Astrocyte (in vitro differentiated cells and primary cell): ENCODE results near the gene RPL26. TPM values are rescaled to one million over a fixed set of nuclear protein-coding genes. Genes with fewer than 3 reads are reported as not detected.

Experiments used
- DNase-seq: peaks from one replicate; pipeline ENCODE4 v3.0.0-alpha.2; 2010; ENCODE audit warnings: low read depth
- FAIRE-seq: peaks from 2 replicates; lab custom pipeline; 2011; peaks lifted over from hg19 to GRCh38; lab: Jason Lieb, UNC
- H2AFZ ChIP-seq: 2 replicates; pipeline ENCODE4 v1.6.0; 2012; ENCODE audit warnings: low read depth, low read length, inconsistent platforms
- H3K27ac ChIP-seq: 2 replicates; pipeline ENCODE4 v1.5.1; 2011; ENCODE audit warnings: low read depth, low read length, inconsistent platforms
- H3K27me3 ChIP-seq: 2 replicates; pipeline ENCODE4 v1.6.0; 2011; ENCODE audit warnings: low read length, inconsistent platforms; ENCODE audit not compliant: insufficient read depth
- H3K36me3 ChIP-seq: 2 replicates; pipeline ENCODE4 v1.5.1; 2011; ENCODE audit warnings: low read length, inconsistent platforms; ENCODE audit not compliant: insufficient read depth
- H3K4me1 ChIP-seq: 2 replicates; pipeline ENCODE4 v1.5.1; 2011; ENCODE audit warnings: low read length, inconsistent platforms; ENCODE audit not compliant: insufficient read depth
- H3K4me2 ChIP-seq: 2 replicates; pipeline ENCODE4 v1.6.0; 2012; ENCODE audit warnings: low read length, inconsistent platforms
- H3K4me3 ChIP-seq: 2 replicates; pipeline ENCODE4 v1.5.1; 2011; ENCODE audit warnings: low read depth, mild to moderate bottlenecking, low read length, inconsistent platforms; ENCODE audit not compliant: insufficient read depth
- H3K79me2 ChIP-seq: 2 replicates; pipeline ENCODE4 v1.6.0; 2012; ENCODE audit warnings: mild to moderate bottlenecking, low read length, inconsistent platforms; ENCODE audit not compliant: insufficient read depth
- H3K9ac ChIP-seq: 2 replicates; pipeline ENCODE4 v1.6.0; 2012; ENCODE audit warnings: mild to moderate bottlenecking, low read length, inconsistent platforms
- H3K9me3 ChIP-seq: 2 replicates; pipeline ENCODE4 v1.5.1; 2012; ENCODE audit warnings: low read depth, mild to moderate bottlenecking, low read length, inconsistent platforms; ENCODE audit not compliant: insufficient read depth
- H4K20me1 ChIP-seq: 2 replicates; pipeline ENCODE4 v1.6.0; 2012; ENCODE audit warnings: low read length, inconsistent platforms; ENCODE audit not compliant: insufficient read depth
- H3K27ac Mint-ChIP-seq: one replicate; pipeline ENCODE4 v1.8.0; 2021; ENCODE audit warnings: mild to moderate bottlenecking, mixed read lengths; ENCODE audit not compliant: unreplicated experiment
- H3K27me3 Mint-ChIP-seq: one replicate; pipeline ENCODE4 v1.8.0; 2021; ENCODE audit warnings: low read depth, mixed read lengths; ENCODE audit not compliant: unreplicated experiment
- H3K36me3 Mint-ChIP-seq: one replicate; pipeline ENCODE4 v1.8.0; 2021; ENCODE audit warnings: low read depth, mixed read lengths; ENCODE audit not compliant: unreplicated experiment
- H3K4me1 Mint-ChIP-seq: one replicate; pipeline ENCODE4 v1.8.0; 2021; ENCODE audit warnings: low read depth, mixed read lengths; ENCODE audit not compliant: unreplicated experiment
- H3K4me3 Mint-ChIP-seq: one replicate; pipeline ENCODE4 v1.8.0; 2021; ENCODE audit warnings: mild to moderate bottlenecking, moderate library complexity, mixed read lengths; ENCODE audit not compliant: unreplicated experiment
- H3K9me3 Mint-ChIP-seq: one replicate; pipeline ENCODE4 v1.8.0; 2021; ENCODE audit warnings: mild to moderate bottlenecking, mixed read lengths; ENCODE audit not compliant: unreplicated experiment
- EZH2 ChIP-seq: IDR thresholded peaks from 2 replicates; pipeline ENCODE4 v1.6.1; 2012; ENCODE audit warnings: mild to moderate bottlenecking, low read length, inconsistent platforms; ENCODE audit not compliant: insufficient read depth
- total RNA-seq: library from RNA; stranded (reverse); gene quantifications from 2 replicates; pipeline ENCODE4 v1.2.1, GENCODE V29; 2021
- TF ChIP-seq, protein P1 (sequence below): IDR thresholded peaks from 2 replicates; pipeline ENCODE4 v1.5.1; 2011; ENCODE audit warnings: low read depth, mild to moderate bottlenecking, inconsistent platforms, low read length, moderate library complexity; ENCODE audit not compliant: insufficient read depth

RPL26 gene
- total RNA-seq, 1 donor from 2014 or later = 1,342 TPM

DNA sequence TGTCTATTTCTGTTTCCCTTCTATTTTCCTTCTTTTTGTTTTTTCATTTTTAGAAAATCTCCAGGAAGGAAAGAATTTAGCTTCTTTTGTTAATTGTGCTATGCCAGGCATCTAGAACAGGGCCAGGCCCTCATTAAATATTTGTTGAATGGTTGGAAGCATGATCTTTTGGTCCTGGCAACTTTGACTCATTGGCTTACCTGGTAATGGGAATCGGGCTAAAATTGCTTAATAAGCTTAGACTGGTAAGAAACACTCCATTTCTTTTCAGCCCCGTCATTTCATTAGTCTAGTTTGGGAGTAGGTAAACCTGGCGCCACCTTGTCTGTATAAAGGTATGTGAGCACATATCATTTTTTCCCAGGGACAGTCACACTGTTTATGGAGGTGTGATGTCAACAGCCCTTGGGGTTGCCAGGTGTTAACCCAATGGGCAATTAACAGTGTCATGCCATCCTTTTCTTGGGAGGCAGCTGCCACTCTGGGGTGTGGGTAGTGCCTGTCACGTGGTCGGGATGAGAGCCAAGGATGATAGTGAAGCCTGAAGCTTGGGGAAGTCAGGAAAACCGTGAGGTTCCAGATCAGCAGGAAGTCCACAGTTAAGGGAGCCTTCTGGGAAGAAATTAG lies 43.2 kb upstream of the RPL26 start:
- no peaks in the 10 kb centered on the region for H3K36me3 Mint-ChIP-seq
- Histone ChIP-seq H3K9ac (no peak overlapping the region), H2AFZ (no peak overlapping the region), H4K20me1 (no peaks in the 10 kb centered on the region), H3K9me3 (no peaks in the 10 kb centered on the region), H3K27me3 (peaks cover 2% of the 10 kb centered on the region), H3K4me1 (peaks cover 3% of the 10 kb centered on the region), H3K79me2 (no peaks in the 10 kb centered on the region), H3K27ac (no peak overlapping the region), H3K4me2 (no peak overlapping the region), H3K36me3 (no peaks in the 10 kb centered on the region), H3K4me3 (no peak overlapping the region)
- FAIRE-seq (no peak), DNase-seq (no peak)
- H3K4me3 Mint-ChIP-seq = no peak overlapping the region
- H3K27ac Mint-ChIP-seq = no peak overlapping the region
- H3K4me1 Mint-ChIP-seq = no peaks in the 10 kb centered on the region
- peaks cover 9% of the 10 kb centered on the region for H3K27me3 Mint-ChIP-seq
- no peaks in the 10 kb centered on the region for H3K9me3 Mint-ChIP-seq
- TF ChIP-seq, protein P1, sequence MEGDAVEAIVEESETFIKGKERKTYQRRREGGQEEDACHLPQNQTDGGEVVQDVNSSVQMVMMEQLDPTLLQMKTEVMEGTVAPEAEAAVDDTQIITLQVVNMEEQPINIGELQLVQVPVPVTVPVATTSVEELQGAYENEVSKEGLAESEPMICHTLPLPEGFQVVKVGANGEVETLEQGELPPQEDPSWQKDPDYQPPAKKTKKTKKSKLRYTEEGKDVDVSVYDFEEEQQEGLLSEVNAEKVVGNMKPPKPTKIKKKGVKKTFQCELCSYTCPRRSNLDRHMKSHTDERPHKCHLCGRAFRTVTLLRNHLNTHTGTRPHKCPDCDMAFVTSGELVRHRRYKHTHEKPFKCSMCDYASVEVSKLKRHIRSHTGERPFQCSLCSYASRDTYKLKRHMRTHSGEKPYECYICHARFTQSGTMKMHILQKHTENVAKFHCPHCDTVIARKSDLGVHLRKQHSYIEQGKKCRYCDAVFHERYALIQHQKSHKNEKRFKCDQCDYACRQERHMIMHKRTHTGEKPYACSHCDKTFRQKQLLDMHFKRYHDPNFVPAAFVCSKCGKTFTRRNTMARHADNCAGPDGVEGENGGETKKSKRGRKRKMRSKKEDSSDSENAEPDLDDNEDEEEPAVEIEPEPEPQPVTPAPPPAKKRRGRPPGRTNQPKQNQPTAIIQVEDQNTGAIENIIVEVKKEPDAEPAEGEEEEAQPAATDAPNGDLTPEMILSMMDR = no peak
- no peak for TF ChIP-seq EZH2

DNA sequence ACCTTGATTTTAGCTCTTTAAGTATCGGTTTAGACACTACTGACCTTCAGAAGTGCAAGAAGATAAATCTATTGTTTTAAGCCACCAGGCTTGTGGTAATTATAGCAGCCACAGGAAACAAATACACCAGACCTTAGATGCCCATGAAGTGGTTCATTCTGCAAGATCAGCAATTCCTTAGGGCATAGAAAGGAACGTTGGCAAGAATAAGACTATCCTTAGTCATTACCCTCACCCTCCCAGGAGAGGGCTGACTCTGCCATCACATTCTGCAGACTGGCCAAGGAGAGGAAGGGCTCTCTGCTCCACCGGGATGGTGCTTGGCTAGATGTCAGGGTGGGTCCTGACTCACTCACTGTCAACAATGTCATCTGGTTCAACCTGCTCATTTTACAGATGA lies 38.6 kb upstream of the RPL26 start:
- H3K27ac Mint-ChIP-seq = no peak overlapping the region
- Histone ChIP-seq H3K4me3 (no peak overlapping the region), H3K27ac (no peak overlapping the region), H3K9ac (no peak overlapping the region), H3K4me1 (peaks cover 5% of the 10 kb centered on the region), H3K79me2 (no peaks in the 10 kb centered on the region), H4K20me1 (no peaks in the 10 kb centered on the region), H2AFZ (no peak overlapping the region), H3K4me2 (no peak overlapping the region), H3K9me3 (no peaks in the 10 kb centered on the region), H3K27me3 (peaks cover 24% of the 10 kb centered on the region), H3K36me3 (no peaks in the 10 kb centered on the region)
- no peaks in the 10 kb centered on the region for H3K4me1 Mint-ChIP-seq
- FAIRE-seq = no peak
- peaks cover 16% of the 10 kb centered on the region for H3K27me3 Mint-ChIP-seq
- H3K36me3 Mint-ChIP-seq = no peaks in the 10 kb centered on the region
- no peak for DNase-seq
- H3K9me3 Mint-ChIP-seq = no peaks in the 10 kb centered on the region
- H3K4me3 Mint-ChIP-seq = no peak overlapping the region
- TF ChIP-seq, protein P1 = no peak
- no peak for TF ChIP-seq EZH2
